Measurements from ENCODE around the gene UBE2J1. TPM values are rescaled to one million over a fixed set of nuclear protein-coding genes. Genes with fewer than 3 reads are reported as not detected.
"Not testable (repeated sequence)": the region's sequence is repeated elsewhere in the genome, so short reads cannot be mapped to it uniquely, and the experiment has no call there.

UBE2J1 gene
- 10 to 100 TPM; 35.9 to 45.2 (median 41.9) TPM for total RNA-seq (2021; fragmentation: NEBNext Ultra II Directional; extraction: Animal tissue kit (Norgen Biotek cat#: 25700))
- long read RNA-seq, full-length matches to known transcripts, result 59 of 78 reads
- long read RNA-seq, partial matches to known transcripts, result 3 of 78 reads
- long read RNA-seq, other reads (novel, unspliced or antisense), result 16 of 78 reads

- Mint-ChIP-seq H3K27me3 (ENCODE audit: insufficient read depth) (no peaks in the 10 kb centered on the region), H3K36me3 (ENCODE audit: low read depth) (peaks cover 6% of the 10 kb centered on the region; the same call in 1 of the 2 replicates), H3K27ac (peak within 1 kb of the TSS; percentile 93), H3K4me3 (peak within 1 kb of the TSS; percentile 96), H3K9me3 (no peaks in the 10 kb centered on the region), H3K4me1 (ENCODE audit: low read depth) (peaks cover 53% of the 10 kb centered on the region)
- TF ChIP-seq CTCF (IDR thresholded peaks at IDR 0.05), result no peak; the same call in 1 of the 2 replicates
- DNase-seq, result peak; percentile 89
Observed at GRCh38 chr6:89352278-89353117, at the start of gene UBE2J1. Gene UBE2J1, minus strand, starts transcription at chr6:89352722. Its CDS starts 153 bp downstream, at chr6:89352569.

GRCh38 chr6:89400912-89401399, 48.4 kb upstream of the UBE2J1 start:
- Mint-ChIP-seq H3K4me3 (no peak overlapping the region), H3K9me3 (no peaks in the 10 kb centered on the region), H3K27me3 (ENCODE audit: insufficient read depth) (peaks cover 10% of the 10 kb centered on the region), H3K4me1 (ENCODE audit: low read depth) (no peaks in the 10 kb centered on the region), H3K36me3 (ENCODE audit: low read depth) (no peaks in the 10 kb centered on the region), H3K27ac (no peak overlapping the region)
- DNase-seq, result no peak
- no peak for TF ChIP-seq CTCF (IDR thresholded peaks at IDR 0.05)

GRCh38 chr6:89400050-89400449, 47.5 kb upstream of the UBE2J1 start:
- no peak for DNase-seq
- Mint-ChIP-seq H3K27ac (no peak overlapping the region), H3K9me3 (no peaks in the 10 kb centered on the region), H3K4me1 (ENCODE audit: low read depth) (no peaks in the 10 kb centered on the region), H3K27me3 (ENCODE audit: insufficient read depth) (peaks cover 10% of the 10 kb centered on the region), H3K36me3 (ENCODE audit: low read depth) (no peaks in the 10 kb centered on the region), H3K4me3 (no peak overlapping the region)
- no peak for TF ChIP-seq CTCF (IDR thresholded peaks at IDR 0.05)

- no peak for DNase-seq
- no peak for TF ChIP-seq CTCF (IDR thresholded peaks at IDR 0.05)
- Mint-ChIP-seq H3K9me3 (no peaks in the 10 kb centered on the region), H3K36me3 (ENCODE audit: low read depth) (no peaks in the 10 kb centered on the region), H3K27ac (no peak overlapping the region), H3K4me1 (ENCODE audit: low read depth) (no peaks in the 10 kb centered on the region), H3K27me3 (ENCODE audit: insufficient read depth) (peaks cover 10% of the 10 kb centered on the region), H3K4me3 (no peak overlapping the region)
Observed at GRCh38 chr6:89398762-89399525, 46.4 kb upstream of the UBE2J1 start.

- not testable (repeated sequence) for H3K4me3 Mint-ChIP-seq; H3K4me1 Mint-ChIP-seq (ENCODE audit: low read depth); H3K36me3 Mint-ChIP-seq (ENCODE audit: low read depth); H3K27ac Mint-ChIP-seq; DNase-seq; H3K9me3 Mint-ChIP-seq
- H3K27me3 Mint-ChIP-seq (ENCODE audit: insufficient read depth), result peaks cover 10% of the 10 kb centered on the region
Observed at GRCh38 chr6:89397884-89398283, 45.4 kb upstream of the UBE2J1 start.

All from HFFc6 (cell line).